Right lobe of liver (tissue), 6 donors: ENCODE data around the gene MCM3AP. TPM values are rescaled to one million over a fixed set of nuclear protein-coding genes. Genes with fewer than 3 reads are reported as not detected.

Experiments used
- ATAC-seq, 4 donors: fragments of 200-7000 bp; cut with Tn5 transposase; one replicate each; pipeline ENCODE4 v1.9.1; 2020; ENCODE audit warnings: mild to moderate bottlenecking in 4 of 4, moderate library complexity in 4 of 4
- DNase-seq, 3 donors: peaks; one replicate each; pipeline ENCODE4 v3.0.0-alpha.2; 2020
- H3K27ac ChIP-seq, 3 donors: fragments of 200-600 bp; one replicate each; pipeline ENCODE4 v1.8.0; 2022
- H3K27me3 ChIP-seq, 2 donors: fragments of 200-600 bp; one replicate each; pipeline ENCODE4 v1.8.0; 2022
- H3K36me3 ChIP-seq, 4 donors: fragments of 200-600 bp; sonication (generic) in 1 of 4; one replicate each; pipeline versions ENCODE4 v1.5.1 to v1.8.0; 2017 to 2022; ENCODE audit warnings: control low read depth in 1 of 4
- H3K4me1 ChIP-seq, 4 donors: fragments of 200-600 bp; sonication (generic) in 1 of 4; one replicate each; pipeline versions ENCODE4 v1.5.1 to v1.8.0; 2017 to 2022; ENCODE audit warnings: control low read depth in 1 of 4
- H3K4me3 ChIP-seq, 3 donors: fragments of 200-600 bp; one replicate each; pipeline ENCODE4 v1.8.0; 2022
- H3K9me3 ChIP-seq, 4 donors: fragments of 200-600 bp; sonication (generic) in 1 of 4; one replicate each; pipeline versions ENCODE4 v1.5.1 to v1.8.0; 2017 to 2022; ENCODE audit warnings: control low read depth in 1 of 4
- POLR2A ChIP-seq: fragments of 450-650 bp; IDR thresholded peaks from one replicate; pipeline ENCODE4 v1.6.1; 2017; ENCODE audit warnings: antibody characterized with exemption, mild to moderate bottlenecking
- WGBS: methylation state at CpG from one replicate; pipeline ENCODE4 v1.1.6; 2018; ENCODE audit warnings: low coverage, low lambda C conversion rate; ENCODE audit not compliant: insufficient coverage; ENCODE audit errors: missing lambda C conversion rate; 5-methylcytosine and 5-hydroxymethylcytosine counted together
- intact Hi-C, 2 donors: fragments of 100-400 bp; cut with DNase I; formaldehyde crosslinking; loops; one replicate each; pipeline versions ENCODE4 v1.11.2 to v1.14.1; 2022
- total RNA-seq, 6 experiments: library from RNA; depleted of rRNA in 2 of 6; stranded (reverse); fragments of >200 nt in 2 of 6; fragmentation: NEBNext Ultra II Directional in 3 of 6; extraction: Animal tissue kit (Norgen Biotek cat#: 25700) in 3 of 6; gene quantifications; one replicate each; pipeline versions ENCODE4 v1.1.0 to v1.2.4, GENCODE V29; 2016 to 2023
- TF ChIP-seq, protein P1 (sequence below), 4 donors: fragments of 200-600 bp in 3 of 4; fragments of 450-650 bp in 1 of 4; IDR thresholded peaks; one replicate each; pipeline versions ENCODE4 v1.5.1 to v1.8.0; 2016 to 2022; ENCODE audit warnings: antibody characterized with exemption in 4 of 4, mild to moderate bottlenecking in 2 of 4
- donor health status: DM: no; HTN: yes; CAD: no.
- donor health status: DM: no; HTN: no; CAD: no.
- donor health status: DM: no; HTN: no; CAD: no.
- donor health status: DM: no; HTN: yes; CAD: no.
- donor health status: DM: no; HTN: yes; CAD: no.

Gene MCM3AP
- total RNA-seq, 6 experiments from 2014 or later: 34.4 to 44.6 (median 40.7) TPM

GRCh38 chr21:46247699-46248421, 37.6 kb downstream of the MCM3AP start:
- ATAC-seq (no peak), DNase-seq (no peak)
- Histone ChIP-seq H3K4me1 (no peaks in the 10 kb centered on the region), H3K9me3 (no peaks in the 10 kb centered on the region), H3K4me3 (no peak overlapping the region), H3K36me3 (peaks cover 0 to 96% (median 42%) of the 10 kb centered on the region in 4 donors), H3K27me3 (no peaks in the 10 kb centered on the region), H3K27ac (no peak overlapping the region)
- no CpG with 5 or more reads among the region's 3 CpGs for WGBS
- TF ChIP-seq, protein P1, sequence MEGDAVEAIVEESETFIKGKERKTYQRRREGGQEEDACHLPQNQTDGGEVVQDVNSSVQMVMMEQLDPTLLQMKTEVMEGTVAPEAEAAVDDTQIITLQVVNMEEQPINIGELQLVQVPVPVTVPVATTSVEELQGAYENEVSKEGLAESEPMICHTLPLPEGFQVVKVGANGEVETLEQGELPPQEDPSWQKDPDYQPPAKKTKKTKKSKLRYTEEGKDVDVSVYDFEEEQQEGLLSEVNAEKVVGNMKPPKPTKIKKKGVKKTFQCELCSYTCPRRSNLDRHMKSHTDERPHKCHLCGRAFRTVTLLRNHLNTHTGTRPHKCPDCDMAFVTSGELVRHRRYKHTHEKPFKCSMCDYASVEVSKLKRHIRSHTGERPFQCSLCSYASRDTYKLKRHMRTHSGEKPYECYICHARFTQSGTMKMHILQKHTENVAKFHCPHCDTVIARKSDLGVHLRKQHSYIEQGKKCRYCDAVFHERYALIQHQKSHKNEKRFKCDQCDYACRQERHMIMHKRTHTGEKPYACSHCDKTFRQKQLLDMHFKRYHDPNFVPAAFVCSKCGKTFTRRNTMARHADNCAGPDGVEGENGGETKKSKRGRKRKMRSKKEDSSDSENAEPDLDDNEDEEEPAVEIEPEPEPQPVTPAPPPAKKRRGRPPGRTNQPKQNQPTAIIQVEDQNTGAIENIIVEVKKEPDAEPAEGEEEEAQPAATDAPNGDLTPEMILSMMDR (IDR thresholded peaks at IDR 0.05): no peak
- TF ChIP-seq POLR2A: no peak
- intact Hi-C loops: no loop called here

DNA sequence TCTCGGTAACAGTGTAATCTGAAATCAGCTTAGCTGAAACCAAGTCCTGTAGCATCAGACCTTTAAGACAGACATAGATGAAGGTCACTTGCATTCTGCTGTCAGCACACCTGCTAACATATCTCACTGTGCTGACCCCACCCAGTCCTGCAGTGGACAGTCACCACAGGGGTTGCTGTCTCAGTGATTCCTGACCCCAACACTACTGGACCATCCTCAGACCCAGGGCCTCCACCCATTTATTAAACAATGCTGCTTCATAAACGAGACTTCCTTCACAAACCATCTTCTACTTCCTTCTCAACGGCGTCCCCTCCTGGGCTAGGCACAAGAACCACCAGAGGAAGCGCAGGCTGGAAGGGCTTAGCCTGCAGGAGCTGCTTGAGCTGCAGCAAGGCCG, 39.1 kb downstream of the MCM3AP start:
- Histone ChIP-seq H3K4me1 (no peaks in the 10 kb centered on the region), H3K27ac (no peak overlapping the region), H3K36me3 (peaks cover 0 to 96% (median 44%) of the 10 kb centered on the region in 4 donors), H3K27me3 (no peaks in the 10 kb centered on the region), H3K9me3 (no peaks in the 10 kb centered on the region), H3K4me3 (no peak overlapping the region)
- TF ChIP-seq POLR2A: no peak
- TF ChIP-seq, protein P1 (IDR thresholded peaks at IDR 0.05): no peak
- intact Hi-C loops: no loop called here
- ATAC-seq (no peak), DNase-seq (no peak)
- WGBS: 78% methylated on average over 6 of the region's 6 CpGs

DNA sequence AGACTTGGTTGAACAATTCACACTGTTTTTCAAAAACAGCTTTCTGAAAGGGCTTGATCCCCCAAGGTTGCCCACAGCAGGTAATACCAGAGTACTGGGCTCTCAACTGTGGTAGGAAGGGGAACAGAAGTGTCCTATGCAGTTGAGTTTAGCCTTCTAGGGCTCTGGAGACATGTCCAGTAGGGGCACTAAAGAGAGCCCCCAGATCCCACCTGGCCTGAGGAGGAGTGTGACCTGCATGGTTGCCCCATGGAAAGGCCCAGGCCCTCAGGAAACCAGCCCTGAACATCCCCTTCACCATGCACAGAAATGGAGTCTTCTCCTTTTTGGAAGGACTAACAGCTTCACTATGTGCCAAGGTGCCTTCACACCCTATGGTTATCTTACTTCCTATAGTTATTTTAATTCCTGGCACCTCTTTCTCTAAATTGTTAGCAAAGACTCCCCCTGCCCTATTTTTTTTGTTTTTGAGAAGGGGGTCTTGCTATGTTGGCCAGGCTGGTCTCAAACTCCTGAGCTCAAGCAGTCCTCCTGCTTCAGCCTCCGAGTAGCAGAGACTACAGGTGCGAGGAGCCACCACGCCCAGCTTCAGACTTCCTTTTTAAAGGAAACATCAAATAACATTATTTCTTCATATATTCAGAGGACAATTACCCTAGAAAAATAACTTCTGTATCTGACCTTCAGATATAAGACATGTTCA, 40.0 kb downstream of the MCM3AP start:
- Histone ChIP-seq H3K9me3 (no peaks in the 10 kb centered on the region), H3K36me3 (peaks cover 0 to 96% (median 42%) of the 10 kb centered on the region in 4 donors), H3K4me3 (no peak overlapping the region), H3K4me1 (no peaks in the 10 kb centered on the region), H3K27me3 (no peaks in the 10 kb centered on the region), H3K27ac (no peak overlapping the region)
- WGBS: 84% methylated on average over 3 of the region's 3 CpGs
- ATAC-seq (no peak), DNase-seq (no peak)
- intact Hi-C loops: no loop called here
- TF ChIP-seq, protein P1 (IDR thresholded peaks at IDR 0.05): no peak
- TF ChIP-seq POLR2A: no peak

GRCh38 chr21:46244602-46245001, 40.8 kb downstream of the MCM3AP start:
- Histone ChIP-seq H3K27me3 (no peaks in the 10 kb centered on the region), H3K4me1 (no peaks in the 10 kb centered on the region), H3K36me3 (peaks cover 0 to 96% (median 40%) of the 10 kb centered on the region in 4 donors), H3K9me3 (no peaks in the 10 kb centered on the region), H3K4me3 (no peak overlapping the region), H3K27ac (no peak overlapping the region)
- WGBS: 100% methylated on average over 3 of the region's 8 CpGs
- TF ChIP-seq, protein P1 (IDR thresholded peaks at IDR 0.05): no peak
- TF ChIP-seq POLR2A: no peak
- no peak for ATAC-seq
- intact Hi-C loops: no loop called here
- DNase-seq: no peak
